ENCODE results near the gene DNAH14. TPM values are rescaled to one million over a fixed set of nuclear protein-coding genes. Genes with fewer than 3 reads are reported as not detected.

Gene DNAH14
- total and polyA plus RNA-seq, 8 donors: 13.2 to 21.3 (median 18.1) TPM

- no peak for TF ChIP-seq CTCF (IDR thresholded peaks at IDR 0.05)
- Histone ChIP-seq H3K4me1 (no peaks in the 10 kb centered on the region), H3K27me3 (no peaks in the 10 kb centered on the region), H3K9me3 (peaks cover 0 to 5% of the 10 kb centered on the region in 2 donors), H3K36me3 (no peaks in the 10 kb centered on the region), H3K4me3 (no peak overlapping the region), H3K27ac (no peak overlapping the region)
- ATAC-seq (no peak), DNase-seq (no peak)
- intact Hi-C loops (cut with DNase I): no loop called here
Measured at GRCh38 chr1:225257081-225257480, 327.6 kb downstream of the DNAH14 start.

GRCh38 chr1:225258811-225259210 lies 329.3 kb downstream of the DNAH14 start:
- Histone ChIP-seq H3K4me3 (no peak overlapping the region), H3K27me3 (no peaks in the 10 kb centered on the region), H3K9me3 (peaks cover 0 to 5% of the 10 kb centered on the region in 2 donors), H3K4me1 (no peaks in the 10 kb centered on the region), H3K27ac (no peak overlapping the region), H3K36me3 (no peaks in the 10 kb centered on the region)
- DNase-seq (no peak), ATAC-seq (no peak)
- TF ChIP-seq CTCF (IDR thresholded peaks at IDR 0.05): no peak
- intact Hi-C loops (cut with DNase I): no loop called here

GRCh38 chr1:225259542-225259941 lies 330.1 kb downstream of the DNAH14 start:
- intact Hi-C loops (cut with DNase I): no loop called here
- Histone ChIP-seq H3K27me3 (no peaks in the 10 kb centered on the region), H3K4me3 (no peak overlapping the region), H3K4me1 (no peaks in the 10 kb centered on the region), H3K36me3 (no peaks in the 10 kb centered on the region), H3K9me3 (peaks cover 0 to 5% of the 10 kb centered on the region in 2 donors), H3K27ac (no peak overlapping the region)
- no peak for TF ChIP-seq CTCF (IDR thresholded peaks at IDR 0.05)
- DNase-seq (no peak), ATAC-seq (no peak)

- Histone ChIP-seq H3K4me1 (no peaks in the 10 kb centered on the region), H3K36me3 (no peaks in the 10 kb centered on the region), H3K27ac (no peak overlapping the region), H3K9me3 (peaks cover 0 to 5% of the 10 kb centered on the region in 2 donors), H3K27me3 (no peaks in the 10 kb centered on the region), H3K4me3 (no peak overlapping the region)
- intact Hi-C loops (cut with DNase I): no loop called here
- TF ChIP-seq CTCF (IDR thresholded peaks at IDR 0.05): no peak
- no peak for ATAC-seq
- no peak for DNase-seq
Measured at GRCh38 chr1:225260319-225260718, 330.8 kb downstream of the DNAH14 start.

- peaks cover 0 to 27% of the 10 kb centered on the region in 2 donors for H3K9me3 ChIP-seq
- DNase-seq: no peak
- intact Hi-C loops (cut with DNase I): no loop called here
- no peaks in the 10 kb centered on the region for H3K36me3 ChIP-seq
- H3K27me3 ChIP-seq: no peaks in the 10 kb centered on the region
- H3K4me3 ChIP-seq: no peak overlapping the region
- no peak overlapping the region for H3K27ac ChIP-seq
- TF ChIP-seq CTCF (IDR thresholded peaks at IDR 0.05): no peak
- ATAC-seq: no peak
- H3K4me1 ChIP-seq: no peaks in the 10 kb centered on the region
Measured at GRCh38 chr1:225277445-225277844, 348.0 kb downstream of the DNAH14 start.
